ENCODE measurements around the gene HOXD11.

- TF ChIP-seq ZNF121 (CRISPR knock-in tag; IDR thresholded peaks at IDR 0.05) (no peak), E2F5 (CRISPR knock-in tag; IDR thresholded peaks at IDR 0.05) (no peak), IRF1 (CRISPR knock-in tag; IDR thresholded peaks at IDR 0.05) (no peak), CTCF (IDR thresholded peaks at IDR 0.05) (no peak), FOXP1 (CRISPR knock-in tag; IDR thresholded peaks at IDR 0.05; ENCODE audit: borderline replicate concordance) (no peak), CREB1 (CRISPR knock-in tag; IDR thresholded peaks at IDR 0.05) (no peak), MXD4 (CRISPR knock-in tag; IDR thresholded peaks at IDR 0.05; ENCODE audit: borderline replicate concordance) (no peak), JUN (CRISPR knock-in tag; IDR thresholded peaks at IDR 0.05) (no peak), GRHL2 (CRISPR knock-in tag; IDR thresholded peaks at IDR 0.05; ENCODE audit: insufficient replicate concordance, severe bottlenecking) (no peak), AR (CRISPR knock-in tag; IDR thresholded peaks at IDR 0.05) (no peak), FOXJ3 (CRISPR knock-in tag; IDR thresholded peaks at IDR 0.05; ENCODE audit: borderline replicate concordance) (no peak), E2F1 (CRISPR knock-in tag; IDR thresholded peaks at IDR 0.05) (no peak), PREB (CRISPR knock-in tag; IDR thresholded peaks at IDR 0.05; ENCODE audit: borderline replicate concordance) (no peak)
Observed at GRCh38 chr2:176111846-176112374, 4.8 kb downstream of the HOXD11 start.

All from WTC11 (cell line).